Measurements from ENCODE around the gene WNT11.

Gene WNT11

GRCh38 chr11:76196849-76197248 is 9.5 kb downstream of the WNT11 start:
- no peak for ATAC-seq
- TF ChIP-seq CSRNP3 (CRISPR knock-in tag; IDR thresholded peaks at IDR 0.05), result no peak

- ATAC-seq, result no peak
- TF ChIP-seq ARNTL (CRISPR knock-in tag; IDR thresholded peaks at IDR 0.05; ENCODE audit: borderline replicate concordance, low read depth), result no peak
- no peak for TF ChIP-seq ISL1 (CRISPR knock-in tag; IDR thresholded peaks at IDR 0.05)
- TF ChIP-seq CREB5 (CRISPR knock-in tag; IDR thresholded peaks at IDR 0.05; ENCODE audit: low read depth), result no peak
- TF ChIP-seq ZFP30 (CRISPR knock-in tag; IDR thresholded peaks at IDR 0.05), result no peak
- TF ChIP-seq RARB (CRISPR knock-in tag; IDR thresholded peaks at IDR 0.05), result no peak
- no peak for TF ChIP-seq POU6F1 (CRISPR knock-in tag; IDR thresholded peaks at IDR 0.05; ENCODE audit: borderline replicate concordance, low read depth)
- TF ChIP-seq ZNF565 (CRISPR knock-in tag; conservative IDR thresholded peaks at IDR 0.05; ENCODE audit: low read depth), result no peak
- TF ChIP-seq ZC3H10 (CRISPR knock-in tag; IDR thresholded peaks at IDR 0.05), result no peak
- TF ChIP-seq CSRNP3 (CRISPR knock-in tag; IDR thresholded peaks at IDR 0.05), result no peak
- no peak for TF ChIP-seq ZNF8 (CRISPR knock-in tag; IDR thresholded peaks at IDR 0.05)
- no peak for TF ChIP-seq OSR1 (CRISPR knock-in tag; IDR thresholded peaks at IDR 0.05)
- no peak for TF ChIP-seq BACH2 (CRISPR knock-in tag; IDR thresholded peaks at IDR 0.05; ENCODE audit: borderline replicate concordance)
- no peak for TF ChIP-seq ZFP3 (CRISPR knock-in tag; IDR thresholded peaks at IDR 0.05)
Measured at GRCh38 chr11:76194872-76195668, 11.2 kb downstream of the WNT11 start.

GRCh38 chr11:76193219-76193618 is 13.1 kb downstream of the WNT11 start:
- no peak for ATAC-seq
- no peak for TF ChIP-seq ZFP30 (CRISPR knock-in tag; IDR thresholded peaks at IDR 0.05)
- TF ChIP-seq RARB (CRISPR knock-in tag; IDR thresholded peaks at IDR 0.05), result no peak
- no peak for TF ChIP-seq ISL1 (CRISPR knock-in tag; IDR thresholded peaks at IDR 0.05)
- no peak for TF ChIP-seq PATZ1 (CRISPR knock-in tag; IDR thresholded peaks at IDR 0.05; ENCODE audit: borderline replicate concordance)
- TF ChIP-seq ZNF565 (CRISPR knock-in tag; conservative IDR thresholded peaks at IDR 0.05; ENCODE audit: low read depth), result no peak
- no peak for TF ChIP-seq GLIS3 (CRISPR knock-in tag; IDR thresholded peaks at IDR 0.05)

GRCh38 chr11:76190376-76190775 is 15.9 kb downstream of the WNT11 start:
- ATAC-seq, result no peak; the same call in 2 of the 3 replicates
- no peak for TF ChIP-seq PATZ1 (CRISPR knock-in tag; IDR thresholded peaks at IDR 0.05; ENCODE audit: borderline replicate concordance)
- TF ChIP-seq ZNF8 (CRISPR knock-in tag; IDR thresholded peaks at IDR 0.05), result no peak
- TF ChIP-seq TOX (CRISPR knock-in tag; IDR thresholded peaks at IDR 0.05; ENCODE audit: borderline replicate concordance), result no peak
- TF ChIP-seq ARNTL (CRISPR knock-in tag; IDR thresholded peaks at IDR 0.05; ENCODE audit: borderline replicate concordance, low read depth), result no peak
- no peak for TF ChIP-seq BACH2 (CRISPR knock-in tag; IDR thresholded peaks at IDR 0.05; ENCODE audit: borderline replicate concordance)
- no peak for TF ChIP-seq ESRRG (CRISPR knock-in tag; IDR thresholded peaks at IDR 0.05)
- no peak for TF ChIP-seq ZFP30 (CRISPR knock-in tag; IDR thresholded peaks at IDR 0.05)
- no peak for TF ChIP-seq ISL1 (CRISPR knock-in tag; IDR thresholded peaks at IDR 0.05)
- TF ChIP-seq ZFP3 (CRISPR knock-in tag; IDR thresholded peaks at IDR 0.05), result no peak
- no peak; the same call in 1 of the 2 replicates for TF ChIP-seq TCF4 (CRISPR knock-in tag; IDR thresholded peaks at IDR 0.05; ENCODE audit: borderline replicate concordance)
- TF ChIP-seq RARB (CRISPR knock-in tag; IDR thresholded peaks at IDR 0.05), result no peak
- TF ChIP-seq CSDC2 (CRISPR knock-in tag; IDR thresholded peaks at IDR 0.05), result no peak
- TF ChIP-seq CSRNP3 (CRISPR knock-in tag; IDR thresholded peaks at IDR 0.05), result no peak
- TF ChIP-seq ZNF565 (CRISPR knock-in tag; conservative IDR thresholded peaks at IDR 0.05; ENCODE audit: low read depth), result no peak
- TF ChIP-seq CREB5 (CRISPR knock-in tag; IDR thresholded peaks at IDR 0.05; ENCODE audit: low read depth), result no peak

Data from SK-N-SH treated with all-trans-retinoic acid at 6 μM for 48 hours (cell line).